Endothelial cell of umbilical vein (primary cell): ENCODE results near the gene DDIT3. TPM values are rescaled to one million over a fixed set of nuclear protein-coding genes. Genes with fewer than 3 reads are reported as not detected.

Source experiments
- BruUV-seq: library from RNA; stranded (reverse); fragments of 400-500 nt; replicated peaks from 2 replicates; lab custom pipeline; 2021; lab: Mats Ljungman, UMichigan
- CTCF ChIA-PET: fragments of 300-600, 350-600 bp; sonication (Branson Sonifier 250); formaldehyde crosslinking; loops from one replicate; lab custom pipeline; 2021; ENCODE audit warnings: antibody characterized with exemption, inconsistent platforms; lab: Charles Lee
- POLR2A ChIA-PET: fragments of 300-600, 350-600 bp; sonication (Branson Sonifier 250); formaldehyde crosslinking; loops from one replicate; lab custom pipeline; 2021; ENCODE audit warnings: antibody characterized with exemption, inconsistent platforms; lab: Charles Lee
- DNase-seq: peaks from one replicate; pipeline ENCODE4 v3.0.0-alpha.2; 2011; ENCODE audit warnings: low read depth, low spot score
- FAIRE-seq: peaks from 2 replicates; lab custom pipeline; 2011; peaks lifted over from hg19 to GRCh38; lab: Jason Lieb, UNC
- H2AFZ ChIP-seq: 2 replicates; pipeline ENCODE4 v1.6.0; 2012; ENCODE audit warnings: low read depth, low read length, control low read depth, inconsistent platforms
- H3K27ac ChIP-seq: 2 replicates; pipeline ENCODE4 v1.5.1; 2011; ENCODE audit warnings: low read depth, mild to moderate bottlenecking, control low read depth, low read length, moderate library complexity; ENCODE audit not compliant: insufficient read depth
- H3K27me3 ChIP-seq, 2 experiments: 2 replicates each; pipeline versions ENCODE4 v1.6.0 to v1.6.1; 2011; ENCODE audit warnings: low read length in 2 of 2, mixed read lengths in 1 of 2; ENCODE audit not compliant: control insufficient read depth in 2 of 2, insufficient read depth in 2 of 2
- H3K36me3 ChIP-seq, 2 experiments: 2 replicates in 1 of 2; 3 replicates in 1 of 2; pipeline ENCODE4 v1.5.1; 2011; ENCODE audit warnings: low read length in 2 of 2, mild to moderate bottlenecking in 1 of 2, moderate library complexity in 1 of 2; ENCODE audit not compliant: control insufficient read depth in 2 of 2, insufficient read depth in 2 of 2; ENCODE audit errors: extremely low read depth in 1 of 2
- H3K4me1 ChIP-seq: 3 replicates; pipeline ENCODE4 v1.5.1; 2011; ENCODE audit warnings: mild to moderate bottlenecking, low read length; ENCODE audit not compliant: control insufficient read depth, insufficient read depth; ENCODE audit errors: extremely low read depth
- H3K4me2 ChIP-seq: 2 replicates; pipeline ENCODE4 v1.6.1; 2011; ENCODE audit warnings: low read length, control low read depth, mixed read lengths; ENCODE audit not compliant: insufficient read depth
- H3K4me3 ChIP-seq, 3 experiments: fragments of 200-600 bp in 1 of 3; sonication (generic), shearing (Covaris generic) in 1 of 3; replicated peaks in 1 of 3; 2 replicates each; pipeline ENCODE4 v1.5.1; 2011 to 2016; ENCODE audit warnings: control low read depth in 3 of 3, low read length in 3 of 3, mild to moderate bottlenecking in 2 of 3, inconsistent platforms in 1 of 3, low read depth in 1 of 3, moderate library complexity in 1 of 3; ENCODE audit not compliant: insufficient read depth in 1 of 3
- H3K79me2 ChIP-seq: 2 replicates; pipeline ENCODE4 v1.6.0; 2012; ENCODE audit warnings: low read length, inconsistent platforms; ENCODE audit not compliant: control insufficient read depth, insufficient read depth
- H3K9ac ChIP-seq: replicated peaks from 2 replicates; pipeline ENCODE3; 2011; ENCODE audit warnings: low read length, control low read depth; ENCODE audit not compliant: insufficient read depth; ENCODE audit errors: extremely low read depth
- H3K9me1 ChIP-seq: replicated peaks from 3 replicates; pipeline ENCODE4 v1.6.0; 2011; ENCODE audit warnings: mild to moderate bottlenecking, low read length; ENCODE audit not compliant: control insufficient read depth, insufficient read depth; ENCODE audit errors: extremely low read depth
- H3K9me3 ChIP-seq: replicated peaks from 2 replicates; pipeline ENCODE4 v1.5.1; 2012; ENCODE audit warnings: low read length, inconsistent platforms; ENCODE audit not compliant: control insufficient read depth, insufficient read depth
- H4K20me1 ChIP-seq: replicated peaks from 2 replicates; pipeline ENCODE3; 2011; ENCODE audit warnings: mild to moderate bottlenecking, low read length; ENCODE audit not compliant: control insufficient read depth, insufficient read depth; ENCODE audit errors: extremely low read depth
- EZH2 ChIP-seq: IDR thresholded peaks from 2 replicates; pipeline ENCODE4 v1.6.1; 2012; ENCODE audit warnings: borderline replicate concordance, low read depth, mild to moderate bottlenecking, moderate library complexity, low read length, inconsistent platforms; ENCODE audit not compliant: severe bottlenecking
- FOS ChIP-seq: IDR thresholded peaks from 2 replicates; pipeline ENCODE4 v1.6.1; 2011; ENCODE audit warnings: mild to moderate bottlenecking, low read length, moderate library complexity, borderline replicate concordance; ENCODE audit not compliant: insufficient read depth
- GATA2 ChIP-seq: IDR thresholded peaks from 2 replicates; pipeline ENCODE4 v1.7.0; 2011; ENCODE audit warnings: low read depth, mild to moderate bottlenecking, moderate library complexity, mixed read lengths, low read length; ENCODE audit not compliant: insufficient read length, insufficient read depth
- JUN ChIP-seq: IDR thresholded peaks from 2 replicates; pipeline ENCODE4 v1.6.1; 2011; ENCODE audit warnings: borderline replicate concordance, low read depth; ENCODE audit not compliant: insufficient read length, insufficient read depth
- MYC ChIP-seq: IDR thresholded peaks from one replicate; pipeline ENCODE4 v1.6.1; 2011; ENCODE audit warnings: mild to moderate bottlenecking, low read depth, low read length
- POLR2A ChIP-seq: IDR thresholded peaks from 2 replicates; pipeline ENCODE4 v1.6.1; 2012; ENCODE audit warnings: low read depth, mild to moderate bottlenecking, control low read depth, low read length
- POLR2AphosphoS5 ChIP-seq: IDR thresholded peaks from 2 replicates; pipeline ENCODE4 v1.6.1; 2012; ENCODE audit warnings: low read depth, mild to moderate bottlenecking, control low read depth, low read length, moderate library complexity; ENCODE audit not compliant: insufficient read depth
- dilution Hi-C: fragments of 300-500 bp; cut with MboI; formaldehyde crosslinking; loops from one replicate; pipeline ENCODE4 v1.15.0; 2019; ENCODE audit warnings: low sequenced_read_pairs; ENCODE audit not compliant: extremely low pct_ligation_motif_present
- intact Hi-C: fragments of 100-400 bp; cut with micrococcal nuclease; formaldehyde crosslinking; loops from one replicate; pipeline ENCODE4 v1.10.0; 2022
- polyA plus RNA-seq, 4 experiments: library from polyadenylated mRNA; depleted of rRNA in 3 of 4; stranded (reverse) in 3 of 4; unstranded in 1 of 4; fragments of >200 nt; gene quantifications; 2 replicates each; pipeline versions ENCODE4 v1.2.1 to v1.2.3, GENCODE V29; 2011 to 2012; ENCODE audit warnings: missing spikeins in 1 of 4
- total RNA-seq: library from RNA; stranded (reverse); gene quantifications from 2 replicates; pipeline ENCODE4 v1.2.3, GENCODE V29; 2021
- TF ChIP-seq, protein P1 (sequence below), 2 donors: IDR thresholded peaks; 1 replicate in 1 of 2; 2 replicates in 1 of 2; pipeline ENCODE4 v1.5.1; 2011; ENCODE audit warnings: low read length in 2 of 2, mild to moderate bottlenecking in 2 of 2, moderate library complexity in 2 of 2, control low read depth in 1 of 2, inconsistent platforms in 1 of 2, low read depth in 1 of 2; ENCODE audit not compliant: insufficient read depth in 1 of 2; ENCODE audit errors: extremely low read depth in 1 of 2
- TF ChIP-seq, protein P2 (sequence below): IDR thresholded peaks from 2 replicates; pipeline ENCODE4 v1.6.1; 2011; ENCODE audit not compliant: insufficient read depth, insufficient read length

Gene DDIT3
- total and polyA plus RNA-seq, 2 donors (not counting 3 experiments of a cell fraction or from before 2014, with no cell fraction given) = 13.7 to 22.0 TPM

DNA sequence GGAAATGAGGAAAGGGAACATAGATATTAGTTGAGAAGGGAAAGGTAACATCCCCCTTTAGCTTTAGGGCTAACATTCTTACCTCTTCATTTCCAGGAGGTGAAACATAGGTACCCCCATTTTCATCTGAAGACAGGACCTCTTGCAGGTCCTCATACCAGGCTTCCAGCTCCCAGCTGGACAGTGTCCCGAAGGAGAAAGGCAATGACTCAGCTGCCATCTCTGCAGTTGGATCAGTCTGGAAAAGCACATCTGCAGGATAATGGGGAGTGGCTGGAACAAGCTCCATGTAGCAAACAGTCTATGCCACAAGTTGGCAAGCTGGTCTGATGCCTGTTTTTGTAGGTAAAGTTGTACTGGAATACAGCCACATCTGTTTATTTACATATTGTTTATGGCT, 3.1 kb downstream of the DDIT3 start:
- ChIA-PET CTCF (interaction anchor here (1.8 kb wide), 1 partner anchor 12 kb away, joined by 4 read pairs; no protein-coding TSS in a partner anchor), POLR2A (interaction anchor here (0.9 kb wide), 1 partner anchor 18 kb away, joined by 4 read pairs; no protein-coding TSS in a partner anchor)
- Histone ChIP-seq H3K4me3 (no peak overlapping the region), H4K20me1 (no peaks in the 10 kb centered on the region), H3K9ac (no peak overlapping the region), H3K36me3 (peaks cover 27 to 36% of the 10 kb centered on the region in 2 experiments), H3K9me1 (no peaks in the 10 kb centered on the region), H3K9me3 (no peaks in the 10 kb centered on the region), H3K27ac (no peak overlapping the region), H3K27me3 (no peaks in the 10 kb centered on the region), H3K79me2 (peaks cover 23% of the 10 kb centered on the region), H3K4me2 (no peak overlapping the region), H3K4me1 (peaks cover 33% of the 10 kb centered on the region), H2AFZ (no peak overlapping the region)
- dilution Hi-C loops (no loop called here), intact Hi-C loops (no loop called here)
- BruUV-seq = no TSS peak
- DNase-seq (peak; percentile 34), FAIRE-seq (peak; percentile 28)
- TF ChIP-seq MYC = no peak
- TF ChIP-seq, protein P1, sequence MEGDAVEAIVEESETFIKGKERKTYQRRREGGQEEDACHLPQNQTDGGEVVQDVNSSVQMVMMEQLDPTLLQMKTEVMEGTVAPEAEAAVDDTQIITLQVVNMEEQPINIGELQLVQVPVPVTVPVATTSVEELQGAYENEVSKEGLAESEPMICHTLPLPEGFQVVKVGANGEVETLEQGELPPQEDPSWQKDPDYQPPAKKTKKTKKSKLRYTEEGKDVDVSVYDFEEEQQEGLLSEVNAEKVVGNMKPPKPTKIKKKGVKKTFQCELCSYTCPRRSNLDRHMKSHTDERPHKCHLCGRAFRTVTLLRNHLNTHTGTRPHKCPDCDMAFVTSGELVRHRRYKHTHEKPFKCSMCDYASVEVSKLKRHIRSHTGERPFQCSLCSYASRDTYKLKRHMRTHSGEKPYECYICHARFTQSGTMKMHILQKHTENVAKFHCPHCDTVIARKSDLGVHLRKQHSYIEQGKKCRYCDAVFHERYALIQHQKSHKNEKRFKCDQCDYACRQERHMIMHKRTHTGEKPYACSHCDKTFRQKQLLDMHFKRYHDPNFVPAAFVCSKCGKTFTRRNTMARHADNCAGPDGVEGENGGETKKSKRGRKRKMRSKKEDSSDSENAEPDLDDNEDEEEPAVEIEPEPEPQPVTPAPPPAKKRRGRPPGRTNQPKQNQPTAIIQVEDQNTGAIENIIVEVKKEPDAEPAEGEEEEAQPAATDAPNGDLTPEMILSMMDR (IDR thresholded peaks at IDR 0.05; ENCODE audit: extremely low read depth in 1 of 2, insufficient read depth in 1 of 2, low read depth in 1 of 2, low read length in 2 of 2) = no peak
- TF ChIP-seq, protein P2, sequence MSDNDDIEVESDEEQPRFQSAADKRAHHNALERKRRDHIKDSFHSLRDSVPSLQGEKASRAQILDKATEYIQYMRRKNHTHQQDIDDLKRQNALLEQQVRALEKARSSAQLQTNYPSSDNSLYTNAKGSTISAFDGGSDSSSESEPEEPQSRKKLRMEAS = no peak
- TF ChIP-seq POLR2A = no peak
- TF ChIP-seq JUN = no peak
- no peak for TF ChIP-seq FOS
- TF ChIP-seq POLR2AphosphoS5 = no peak
- TF ChIP-seq GATA2 = no peak
- TF ChIP-seq EZH2 = no peak
